HEK293 (cell line): ENCODE results near the gene CRTC2.

ENCODE experiments used
- BCL11A ChIP-seq: fragments of 450-650 bp; formaldehyde crosslinking; IDR thresholded peaks from 2 replicates; pipeline ENCODE4 v1.5.1; 2016; ENCODE audit warnings: low read depth, missing biosample characterization, missing genetic modification characterization
- HOXC10 ChIP-seq: sonication (generic); formaldehyde crosslinking; IDR thresholded peaks from 2 replicates; pipeline ENCODE4 v1.8.1; 2023; ENCODE audit warnings: mild to moderate bottlenecking, missing genetic modification reagents
- SCRT2 ChIP-seq: fragments of 450-650 bp; formaldehyde crosslinking; IDR thresholded peaks from 2 replicates; pipeline ENCODE4 v1.5.1; 2016; ENCODE audit warnings: missing biosample characterization, missing genetic modification characterization
- ZNF184 ChIP-seq: fragments of 450-650 bp; IDR thresholded peaks from 2 replicates; pipeline ENCODE4 v1.5.1; 2018; ENCODE audit warnings: missing biosample characterization, mild to moderate bottlenecking, missing genetic modification characterization
- ZNF248 ChIP-seq: fragments of 450-650 bp; formaldehyde crosslinking; IDR thresholded peaks from 2 replicates; pipeline ENCODE4 v1.5.1; 2017; ENCODE audit warnings: missing biosample characterization, missing genetic modification characterization
- ZNF423 ChIP-seq: fragments of 450-650 bp; formaldehyde crosslinking; IDR thresholded peaks from 2 replicates; pipeline ENCODE4 v1.5.1; 2016; ENCODE audit warnings: missing biosample characterization, missing genetic modification characterization
- ZNF501 ChIP-seq: fragments of 450-650 bp; formaldehyde crosslinking; IDR thresholded peaks from 2 replicates; pipeline ENCODE4 v1.5.1; 2016; ENCODE audit warnings: missing biosample characterization, missing genetic modification characterization
- ZNF521 ChIP-seq: fragments of 450-650 bp; formaldehyde crosslinking; IDR thresholded peaks from 2 replicates; pipeline ENCODE4 v1.5.1; 2017; ENCODE audit warnings: missing biosample characterization, mild to moderate bottlenecking, missing genetic modification characterization
- ZNF558 ChIP-seq: fragments of 450-650 bp; formaldehyde crosslinking; IDR thresholded peaks from 2 replicates; pipeline ENCODE4 v1.5.1; 2016; ENCODE audit warnings: missing biosample characterization, missing genetic modification characterization
- ZNF596 ChIP-seq: fragments of 450-650 bp; IDR thresholded peaks from 2 replicates; pipeline ENCODE4 v1.5.0; 2018; ENCODE audit warnings: missing biosample characterization, mild to moderate bottlenecking, missing genetic modification characterization, moderate library complexity
- ZNF600 ChIP-seq: fragments of 450-650 bp; formaldehyde crosslinking; IDR thresholded peaks from 2 replicates; pipeline ENCODE4 v1.5.1; 2016; ENCODE audit warnings: missing biosample characterization, missing genetic modification characterization
- ZNF623 ChIP-seq: fragments of 450-650 bp; formaldehyde crosslinking; IDR thresholded peaks from 2 replicates; pipeline ENCODE4 v1.5.1; 2016; ENCODE audit warnings: missing biosample characterization, missing genetic modification characterization
- ZNF624 ChIP-seq: fragments of 450-650 bp; formaldehyde crosslinking; IDR thresholded peaks from 2 replicates; pipeline ENCODE4 v1.5.1; 2017; ENCODE audit warnings: missing biosample characterization, missing genetic modification characterization
- ZNF768 ChIP-seq: fragments of 450-650 bp; formaldehyde crosslinking; IDR thresholded peaks from 2 replicates; pipeline ENCODE4 v1.5.1; 2018; ENCODE audit warnings: missing biosample characterization, mild to moderate bottlenecking, missing genetic modification characterization
- ZXDB ChIP-seq: fragments of 450-650 bp; formaldehyde crosslinking; IDR thresholded peaks from 2 replicates; pipeline ENCODE4 v1.5.1; 2016; ENCODE audit warnings: missing biosample characterization, missing genetic modification characterization
- TF ChIP-seq, protein P1 (sequence below): fragments of 450-650 bp; formaldehyde crosslinking; IDR thresholded peaks from 2 replicates; pipeline ENCODE4 v1.5.1; 2016; ENCODE audit warnings: missing biosample characterization, missing genetic modification characterization, low read depth
- TF ChIP-seq, protein P2 (sequence below): fragments of 450-650 bp; formaldehyde crosslinking; IDR thresholded peaks from 2 replicates; pipeline ENCODE4 v1.5.1; 2016; ENCODE audit warnings: missing biosample characterization, missing genetic modification characterization
- TF ChIP-seq, protein P3 (sequence below): fragments of 450-650 bp; formaldehyde crosslinking; IDR thresholded peaks from 2 replicates; pipeline ENCODE4 v1.5.1; 2016; ENCODE audit warnings: missing biosample characterization, missing genetic modification characterization
- TF ChIP-seq, protein P4 (sequence below): fragments of 450-650 bp; formaldehyde crosslinking; optimal IDR thresholded peaks from 2 replicates; pipeline ENCODE3; 2016; ENCODE audit warnings: missing biosample characterization, mild to moderate bottlenecking, missing genetic modification characterization
- TF ChIP-seq, protein P5 (sequence below): fragments of 450-650 bp; formaldehyde crosslinking; IDR thresholded peaks from 2 replicates; pipeline ENCODE4 v1.5.1; 2017; ENCODE audit warnings: missing biosample characterization, missing genetic modification characterization
- TF ChIP-seq, protein P6 (sequence below): fragments of 450-650 bp; formaldehyde crosslinking; IDR thresholded peaks from 2 replicates; pipeline ENCODE4 v1.5.1; 2016; ENCODE audit warnings: missing biosample characterization, missing genetic modification characterization, borderline replicate concordance
- TF ChIP-seq, protein P7 (sequence below): fragments of 450-650 bp; formaldehyde crosslinking; IDR thresholded peaks from 2 replicates; pipeline ENCODE4 v1.5.1; 2017; ENCODE audit warnings: missing biosample characterization, mild to moderate bottlenecking, missing genetic modification characterization, moderate library complexity

Gene CRTC2

DNA sequence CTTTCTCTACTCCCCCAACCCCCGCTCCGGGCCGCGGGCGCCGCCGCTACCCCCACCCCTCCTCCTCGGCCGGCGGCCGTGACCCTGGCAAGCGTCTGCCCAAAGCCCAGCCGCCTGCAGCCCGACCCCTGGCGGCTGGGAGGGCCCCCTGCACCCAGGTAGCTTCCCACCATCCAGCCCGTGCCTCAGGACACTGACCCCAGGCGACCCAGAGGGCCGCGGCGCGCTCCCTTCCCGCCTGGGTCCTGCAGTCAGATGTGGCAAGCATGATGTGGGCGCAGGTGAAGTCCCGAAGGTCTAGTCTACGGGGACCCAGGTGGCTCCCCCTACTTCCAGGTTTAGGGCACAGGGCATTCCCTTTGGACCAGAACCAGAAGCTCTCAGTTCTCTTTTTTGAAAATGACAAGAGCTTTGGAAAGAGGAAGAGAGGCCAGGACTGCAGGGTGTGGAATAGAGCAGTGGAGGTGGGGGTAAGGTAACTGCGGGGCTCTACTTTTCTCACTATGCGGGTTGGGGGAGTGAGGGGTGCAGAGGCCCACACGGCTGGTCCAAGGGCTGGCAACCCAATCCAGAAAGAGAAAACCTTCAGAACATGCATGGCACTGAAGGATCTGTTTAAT is 11.7 kb downstream of the CRTC2 start, which contains the start of gene DENND4B (continued):
- TF ChIP-seq, protein P1, sequence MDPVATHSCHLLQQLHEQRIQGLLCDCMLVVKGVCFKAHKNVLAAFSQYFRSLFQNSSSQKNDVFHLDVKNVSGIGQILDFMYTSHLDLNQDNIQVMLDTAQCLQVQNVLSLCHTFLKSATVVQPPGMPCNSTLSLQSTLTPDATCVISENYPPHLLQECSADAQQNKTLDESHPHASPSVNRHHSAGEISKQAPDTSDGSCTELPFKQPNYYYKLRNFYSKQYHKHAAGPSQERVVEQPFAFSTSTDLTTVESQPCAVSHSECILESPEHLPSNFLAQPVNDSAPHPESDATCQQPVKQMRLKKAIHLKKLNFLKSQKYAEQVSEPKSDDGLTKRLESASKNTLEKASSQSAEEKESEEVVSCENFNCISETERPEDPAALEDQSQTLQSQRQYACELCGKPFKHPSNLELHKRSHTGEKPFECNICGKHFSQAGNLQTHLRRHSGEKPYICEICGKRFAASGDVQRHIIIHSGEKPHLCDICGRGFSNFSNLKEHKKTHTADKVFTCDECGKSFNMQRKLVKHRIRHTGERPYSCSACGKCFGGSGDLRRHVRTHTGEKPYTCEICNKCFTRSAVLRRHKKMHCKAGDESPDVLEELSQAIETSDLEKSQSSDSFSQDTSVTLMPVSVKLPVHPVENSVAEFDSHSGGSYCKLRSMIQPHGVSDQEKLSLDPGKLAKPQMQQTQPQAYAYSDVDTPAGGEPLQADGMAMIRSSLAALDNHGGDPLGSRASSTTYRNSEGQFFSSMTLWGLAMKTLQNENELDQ (tag by site-specific recombination): no peak
- TF ChIP-seq ZNF624: no peak
- TF ChIP-seq ZNF558 (tag by site-specific recombination): no peak
- no peak for TF ChIP-seq HOXC10 (CRISPR knock-in tag)
- TF ChIP-seq, protein P2, sequence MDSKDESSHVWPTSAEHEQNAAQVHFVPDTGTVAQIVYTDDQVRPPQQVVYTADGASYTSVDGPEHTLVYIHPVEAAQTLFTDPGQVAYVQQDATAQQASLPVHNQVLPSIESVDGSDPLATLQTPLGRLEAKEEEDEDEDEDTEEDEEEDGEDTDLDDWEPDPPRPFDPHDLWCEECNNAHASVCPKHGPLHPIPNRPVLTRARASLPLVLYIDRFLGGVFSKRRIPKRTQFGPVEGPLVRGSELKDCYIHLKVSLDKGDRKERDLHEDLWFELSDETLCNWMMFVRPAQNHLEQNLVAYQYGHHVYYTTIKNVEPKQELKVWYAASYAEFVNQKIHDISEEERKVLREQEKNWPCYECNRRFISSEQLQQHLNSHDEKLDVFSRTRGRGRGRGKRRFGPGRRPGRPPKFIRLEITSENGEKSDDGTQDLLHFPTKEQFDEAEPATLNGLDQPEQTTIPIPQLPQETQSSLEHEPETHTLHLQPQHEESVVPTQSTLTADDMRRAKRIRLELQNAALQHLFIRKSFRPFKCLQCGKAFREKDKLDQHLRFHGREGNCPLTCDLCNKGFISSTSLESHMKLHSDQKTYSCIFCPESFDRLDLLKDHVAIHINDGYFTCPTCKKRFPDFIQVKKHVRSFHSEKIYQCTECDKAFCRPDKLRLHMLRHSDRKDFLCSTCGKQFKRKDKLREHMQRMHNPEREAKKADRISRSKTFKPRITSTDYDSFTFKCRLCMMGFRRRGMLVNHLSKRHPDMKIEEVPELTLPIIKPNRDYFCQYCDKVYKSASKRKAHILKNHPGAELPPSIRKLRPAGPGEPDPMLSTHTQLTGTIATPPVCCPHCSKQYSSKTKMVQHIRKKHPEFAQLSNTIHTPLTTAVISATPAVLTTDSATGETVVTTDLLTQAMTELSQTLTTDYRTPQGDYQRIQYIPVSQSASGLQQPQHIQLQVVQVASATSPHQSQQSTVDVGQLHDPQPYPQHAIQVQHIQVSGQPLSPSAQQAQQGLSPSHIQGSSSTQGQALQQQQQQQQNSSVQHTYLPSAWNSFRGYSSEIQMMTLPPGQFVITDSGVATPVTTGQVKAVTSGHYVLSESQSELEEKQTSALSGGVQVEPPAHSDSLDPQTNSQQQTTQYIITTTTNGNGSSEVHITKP (tag by site-specific recombination): no peak
- TF ChIP-seq, protein P3, sequence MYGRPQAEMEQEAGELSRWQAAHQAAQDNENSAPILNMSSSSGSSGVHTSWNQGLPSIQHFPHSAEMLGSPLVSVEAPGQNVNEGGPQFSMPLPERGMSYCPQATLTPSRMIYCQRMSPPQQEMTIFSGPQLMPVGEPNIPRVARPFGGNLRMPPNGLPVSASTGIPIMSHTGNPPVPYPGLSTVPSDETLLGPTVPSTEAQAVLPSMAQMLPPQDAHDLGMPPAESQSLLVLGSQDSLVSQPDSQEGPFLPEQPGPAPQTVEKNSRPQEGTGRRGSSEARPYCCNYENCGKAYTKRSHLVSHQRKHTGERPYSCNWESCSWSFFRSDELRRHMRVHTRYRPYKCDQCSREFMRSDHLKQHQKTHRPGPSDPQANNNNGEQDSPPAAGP (tag by site-specific recombination): peak; percentile 63; the same call in 1 of the 2 replicates
- no peak for TF ChIP-seq SCRT2
- TF ChIP-seq, protein P4, sequence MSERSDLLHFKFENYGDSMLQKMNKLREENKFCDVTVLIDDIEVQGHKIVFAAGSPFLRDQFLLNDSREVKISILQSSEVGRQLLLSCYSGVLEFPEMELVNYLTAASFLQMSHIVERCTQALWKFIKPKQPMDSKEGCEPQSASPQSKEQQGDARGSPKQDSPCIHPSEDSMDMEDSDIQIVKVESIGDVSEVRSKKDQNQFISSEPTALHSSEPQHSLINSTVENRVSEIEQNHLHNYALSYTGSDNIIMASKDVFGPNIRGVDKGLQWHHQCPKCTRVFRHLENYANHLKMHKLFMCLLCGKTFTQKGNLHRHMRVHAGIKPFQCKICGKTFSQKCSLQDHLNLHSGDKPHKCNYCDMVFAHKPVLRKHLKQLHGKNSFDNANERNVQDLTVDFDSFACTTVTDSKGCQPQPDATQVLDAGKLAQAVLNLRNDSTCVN (tag by site-specific recombination): no peak
- TF ChIP-seq ZNF501 (tag by site-specific recombination): peak; percentile 57; the same call in 1 of the 2 replicates
- peak; percentile 39 for TF ChIP-seq ZXDB (tag by site-specific recombination)
- no peak for TF ChIP-seq ZNF248 (tag by site-specific recombination)
- no peak for TF ChIP-seq ZNF768 (tag by site-specific recombination)
- peak; percentile 95 for TF ChIP-seq ZNF600
- TF ChIP-seq ZNF623 (tag by site-specific recombination): no peak
- TF ChIP-seq, protein P5, sequence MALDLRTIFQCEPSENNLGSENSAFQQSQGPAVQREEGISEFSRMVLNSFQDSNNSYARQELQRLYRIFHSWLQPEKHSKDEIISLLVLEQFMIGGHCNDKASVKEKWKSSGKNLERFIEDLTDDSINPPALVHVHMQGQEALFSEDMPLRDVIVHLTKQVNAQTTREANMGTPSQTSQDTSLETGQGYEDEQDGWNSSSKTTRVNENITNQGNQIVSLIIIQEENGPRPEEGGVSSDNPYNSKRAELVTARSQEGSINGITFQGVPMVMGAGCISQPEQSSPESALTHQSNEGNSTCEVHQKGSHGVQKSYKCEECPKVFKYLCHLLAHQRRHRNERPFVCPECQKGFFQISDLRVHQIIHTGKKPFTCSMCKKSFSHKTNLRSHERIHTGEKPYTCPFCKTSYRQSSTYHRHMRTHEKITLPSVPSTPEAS: no peak; the same call in 1 of the 2 replicates
- no peak for TF ChIP-seq ZNF596 (tag by site-specific recombination)
- TF ChIP-seq, protein P6, sequence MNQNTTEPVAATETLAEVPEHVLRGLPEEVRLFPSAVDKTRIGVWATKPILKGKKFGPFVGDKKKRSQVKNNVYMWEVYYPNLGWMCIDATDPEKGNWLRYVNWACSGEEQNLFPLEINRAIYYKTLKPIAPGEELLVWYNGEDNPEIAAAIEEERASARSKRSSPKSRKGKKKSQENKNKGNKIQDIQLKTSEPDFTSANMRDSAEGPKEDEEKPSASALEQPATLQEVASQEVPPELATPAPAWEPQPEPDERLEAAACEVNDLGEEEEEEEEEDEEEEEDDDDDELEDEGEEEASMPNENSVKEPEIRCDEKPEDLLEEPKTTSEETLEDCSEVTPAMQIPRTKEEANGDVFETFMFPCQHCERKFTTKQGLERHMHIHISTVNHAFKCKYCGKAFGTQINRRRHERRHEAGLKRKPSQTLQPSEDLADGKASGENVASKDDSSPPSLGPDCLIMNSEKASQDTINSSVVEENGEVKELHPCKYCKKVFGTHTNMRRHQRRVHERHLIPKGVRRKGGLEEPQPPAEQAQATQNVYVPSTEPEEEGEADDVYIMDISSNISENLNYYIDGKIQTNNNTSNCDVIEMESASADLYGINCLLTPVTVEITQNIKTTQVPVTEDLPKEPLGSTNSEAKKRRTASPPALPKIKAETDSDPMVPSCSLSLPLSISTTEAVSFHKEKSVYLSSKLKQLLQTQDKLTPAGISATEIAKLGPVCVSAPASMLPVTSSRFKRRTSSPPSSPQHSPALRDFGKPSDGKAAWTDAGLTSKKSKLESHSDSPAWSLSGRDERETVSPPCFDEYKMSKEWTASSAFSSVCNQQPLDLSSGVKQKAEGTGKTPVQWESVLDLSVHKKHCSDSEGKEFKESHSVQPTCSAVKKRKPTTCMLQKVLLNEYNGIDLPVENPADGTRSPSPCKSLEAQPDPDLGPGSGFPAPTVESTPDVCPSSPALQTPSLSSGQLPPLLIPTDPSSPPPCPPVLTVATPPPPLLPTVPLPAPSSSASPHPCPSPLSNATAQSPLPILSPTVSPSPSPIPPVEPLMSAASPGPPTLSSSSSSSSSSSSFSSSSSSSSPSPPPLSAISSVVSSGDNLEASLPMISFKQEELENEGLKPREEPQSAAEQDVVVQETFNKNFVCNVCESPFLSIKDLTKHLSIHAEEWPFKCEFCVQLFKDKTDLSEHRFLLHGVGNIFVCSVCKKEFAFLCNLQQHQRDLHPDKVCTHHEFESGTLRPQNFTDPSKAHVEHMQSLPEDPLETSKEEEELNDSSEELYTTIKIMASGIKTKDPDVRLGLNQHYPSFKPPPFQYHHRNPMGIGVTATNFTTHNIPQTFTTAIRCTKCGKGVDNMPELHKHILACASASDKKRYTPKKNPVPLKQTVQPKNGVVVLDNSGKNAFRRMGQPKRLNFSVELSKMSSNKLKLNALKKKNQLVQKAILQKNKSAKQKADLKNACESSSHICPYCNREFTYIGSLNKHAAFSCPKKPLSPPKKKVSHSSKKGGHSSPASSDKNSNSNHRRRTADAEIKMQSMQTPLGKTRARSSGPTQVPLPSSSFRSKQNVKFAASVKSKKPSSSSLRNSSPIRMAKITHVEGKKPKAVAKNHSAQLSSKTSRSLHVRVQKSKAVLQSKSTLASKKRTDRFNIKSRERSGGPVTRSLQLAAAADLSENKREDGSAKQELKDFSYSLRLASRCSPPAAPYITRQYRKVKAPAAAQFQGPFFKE: no peak
- no peak for TF ChIP-seq ZNF521 (tag by site-specific recombination)
- TF ChIP-seq ZNF423: no peak
- TF ChIP-seq, protein P7, sequence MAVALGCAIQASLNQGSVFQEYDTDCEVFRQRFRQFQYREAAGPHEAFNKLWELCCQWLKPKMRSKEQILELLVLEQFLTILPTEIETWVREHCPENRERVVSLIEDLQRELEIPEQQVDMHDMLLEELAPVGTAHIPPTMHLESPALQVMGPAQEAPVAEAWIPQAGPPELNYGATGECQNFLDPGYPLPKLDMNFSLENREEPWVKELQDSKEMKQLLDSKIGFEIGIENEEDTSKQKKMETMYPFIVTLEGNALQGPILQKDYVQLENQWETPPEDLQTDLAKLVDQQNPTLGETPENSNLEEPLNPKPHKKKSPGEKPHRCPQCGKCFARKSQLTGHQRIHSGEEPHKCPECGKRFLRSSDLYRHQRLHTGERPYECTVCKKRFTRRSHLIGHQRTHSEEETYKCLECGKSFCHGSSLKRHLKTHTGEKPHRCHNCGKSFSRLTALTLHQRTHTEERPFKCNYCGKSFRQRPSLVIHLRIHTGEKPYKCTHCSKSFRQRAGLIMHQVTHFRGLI: 0 out of 2 replicates have a peak, but pooled peaks have one; percentile 40
- 0 out of 2 replicates have a peak, but pooled peaks have one; percentile 32 for TF ChIP-seq ZNF184 (tag by site-specific recombination)
- TF ChIP-seq BCL11A (tag by site-specific recombination): peak; percentile 80; the same call in 1 of the 2 replicates
